ENCODE data around the gene VPS51. TPM values are rescaled to one million over a fixed set of nuclear protein-coding genes. Genes with fewer than 3 reads are reported as not detected.

VPS51 gene
- total and polyA plus RNA-seq, 12 donors: 28.0 to 269 (median 146) TPM

DNA sequence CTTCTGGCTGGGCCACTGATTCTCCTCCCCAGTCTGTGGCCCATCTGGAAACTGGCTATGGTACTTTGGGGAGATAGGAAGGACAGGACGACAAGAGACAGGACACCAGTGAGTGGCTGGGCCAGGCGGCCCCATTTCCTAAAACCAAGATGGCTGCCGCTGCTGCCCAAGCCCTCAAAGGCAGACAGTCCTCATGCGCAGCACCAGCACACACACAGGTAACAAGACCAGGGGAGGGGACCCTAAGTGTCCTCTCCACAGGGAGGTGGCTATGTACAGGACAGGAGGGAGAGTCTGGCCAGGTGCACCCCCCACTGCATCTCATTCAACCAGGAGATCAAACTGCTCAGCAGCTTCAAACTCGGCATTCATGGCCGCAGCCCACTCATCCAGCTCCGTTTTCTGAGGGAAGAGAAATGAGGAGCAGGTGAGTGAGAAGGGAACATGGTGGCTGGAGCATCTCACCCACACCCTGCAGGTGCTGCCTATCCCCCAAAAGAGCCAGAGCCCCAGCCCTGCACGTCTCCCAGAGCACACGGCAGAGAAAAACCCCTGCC, 17.1 kb upstream of the VPS51 start:
- Histone ChIP-seq H3K27ac (no peak overlapping the region), H3K4me1 (replicated peaks in 1 of 2) (peaks cover 0 to 7% of the 10 kb centered on the region in 2 donors), H3K36me3 (replicated peaks in 1 of 2) (no peaks in the 10 kb centered on the region), H3K4me3 (no peak overlapping the region), H3K27me3 (no peaks in the 10 kb centered on the region), H3K9me3 (replicated peaks in 1 of 3) (no peaks in the 10 kb centered on the region)
- TF ChIP-seq, protein P1, sequence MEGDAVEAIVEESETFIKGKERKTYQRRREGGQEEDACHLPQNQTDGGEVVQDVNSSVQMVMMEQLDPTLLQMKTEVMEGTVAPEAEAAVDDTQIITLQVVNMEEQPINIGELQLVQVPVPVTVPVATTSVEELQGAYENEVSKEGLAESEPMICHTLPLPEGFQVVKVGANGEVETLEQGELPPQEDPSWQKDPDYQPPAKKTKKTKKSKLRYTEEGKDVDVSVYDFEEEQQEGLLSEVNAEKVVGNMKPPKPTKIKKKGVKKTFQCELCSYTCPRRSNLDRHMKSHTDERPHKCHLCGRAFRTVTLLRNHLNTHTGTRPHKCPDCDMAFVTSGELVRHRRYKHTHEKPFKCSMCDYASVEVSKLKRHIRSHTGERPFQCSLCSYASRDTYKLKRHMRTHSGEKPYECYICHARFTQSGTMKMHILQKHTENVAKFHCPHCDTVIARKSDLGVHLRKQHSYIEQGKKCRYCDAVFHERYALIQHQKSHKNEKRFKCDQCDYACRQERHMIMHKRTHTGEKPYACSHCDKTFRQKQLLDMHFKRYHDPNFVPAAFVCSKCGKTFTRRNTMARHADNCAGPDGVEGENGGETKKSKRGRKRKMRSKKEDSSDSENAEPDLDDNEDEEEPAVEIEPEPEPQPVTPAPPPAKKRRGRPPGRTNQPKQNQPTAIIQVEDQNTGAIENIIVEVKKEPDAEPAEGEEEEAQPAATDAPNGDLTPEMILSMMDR (IDR thresholded peaks at IDR 0.05): no peak
- no peak for TF ChIP-seq POLR2A (IDR thresholded peaks at IDR 0.05)
- intact Hi-C loops (cut with DNase I): loop anchor here in 1 of 2 donors (10.0 kb wide), 1 partner anchor 64 kb away; the partner anchor contains the start of gene ARL2
- no peak for DNase-seq
- WGBS, 4 donors: 92 to 98% (median 94%) methylated on average over 5 to 9 of the region's 9 CpGs

DNA sequence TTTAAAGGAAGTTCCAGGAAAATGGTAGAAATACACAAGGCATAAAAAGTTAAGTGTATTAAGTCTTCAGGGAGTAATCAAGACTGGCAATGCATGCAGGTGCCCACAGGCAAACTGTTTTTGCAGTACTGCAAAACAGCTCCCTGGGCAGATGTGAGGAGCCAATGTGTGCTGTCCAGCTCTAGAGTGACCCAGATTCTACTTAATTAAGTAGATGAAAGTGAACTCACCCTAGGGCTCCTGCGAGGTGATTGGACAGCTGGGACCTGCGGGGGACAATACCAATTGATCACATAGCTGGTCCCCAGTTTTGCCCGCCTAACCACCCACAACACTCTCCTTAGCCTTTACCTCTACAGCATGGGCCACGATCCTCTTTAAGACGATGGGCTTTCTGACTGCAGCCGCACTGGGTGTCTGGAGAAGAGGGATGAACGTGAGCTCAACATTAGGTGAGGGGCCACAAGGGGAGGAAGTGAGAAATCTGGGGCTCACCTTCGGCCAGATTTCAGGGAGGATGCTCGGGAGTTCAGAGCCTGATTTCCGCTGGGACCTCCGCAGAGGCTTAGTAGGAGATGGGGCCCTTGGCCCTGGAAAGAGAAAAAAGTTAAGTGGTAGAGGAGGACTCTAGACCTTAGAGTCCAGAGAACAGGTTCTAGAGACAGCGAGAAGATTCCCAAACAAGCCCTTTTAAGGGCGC, 12.7 kb upstream of the VPS51 start:
- 2 to 7% (median 4%) methylated on average over 11 to 13 of the region's 13 CpGs for WGBS, 4 donors
- intact Hi-C loops (cut with DNase I): no loop called here
- Histone ChIP-seq H3K36me3 (replicated peaks in 1 of 2) (peaks cover 0 to 29% of the 10 kb centered on the region in 2 donors), H3K27ac (peak overlapping the region in 3 of 5 donors; percentile 84 to 93 (median 90)), H3K4me3 (peak overlapping the region in 2 of 4 donors; percentile 76 to 93), H3K9me3 (replicated peaks in 1 of 3) (no peaks in the 10 kb centered on the region), H3K27me3 (no peaks in the 10 kb centered on the region), H3K4me1 (replicated peaks in 1 of 2) (peaks cover 12 to 20% of the 10 kb centered on the region in 2 donors)
- DNase-seq: no peak
- TF ChIP-seq POLR2A (IDR thresholded peaks at IDR 0.05): no peak
- TF ChIP-seq, protein P1 (IDR thresholded peaks at IDR 0.05): no peak

DNA sequence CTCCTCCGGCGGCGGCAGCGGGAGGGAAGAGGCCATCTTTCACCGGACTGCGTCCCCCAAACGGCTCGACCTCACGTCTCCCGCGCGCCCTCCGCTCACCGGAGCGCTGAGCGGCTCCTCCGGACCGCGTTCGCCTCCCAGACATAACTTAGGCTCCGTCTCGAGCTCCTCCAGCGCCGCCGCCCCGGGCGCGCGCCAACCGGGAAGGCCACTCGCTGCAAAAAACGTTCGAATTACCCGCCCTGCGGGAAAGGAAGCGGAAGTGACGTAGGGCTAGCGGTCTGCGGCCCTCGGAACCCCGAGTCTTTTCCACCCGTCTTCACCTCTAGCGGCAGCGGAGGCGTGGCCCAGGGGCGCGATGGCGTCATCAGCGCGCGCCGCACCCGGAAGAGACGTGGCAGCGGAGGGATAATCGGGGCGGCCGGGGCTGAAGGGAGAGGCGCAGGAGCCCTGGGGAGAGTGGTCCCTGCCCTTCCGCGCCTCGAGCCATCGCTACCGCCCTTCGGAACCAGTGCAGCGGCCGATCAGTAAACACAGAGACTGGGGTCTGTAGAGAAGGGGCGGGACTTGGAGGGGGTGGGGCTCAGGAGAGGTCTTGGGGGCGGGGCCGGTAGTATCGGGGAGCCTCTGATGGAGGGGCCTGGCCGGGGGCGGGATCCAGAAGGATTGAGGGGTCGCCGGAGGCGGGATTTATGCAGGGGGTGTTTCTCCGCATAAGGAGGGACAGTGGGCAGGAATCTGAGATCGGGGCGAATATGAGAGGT, 12.0 kb upstream of the VPS51 start, which contains the start of the genes CDCA5 and ZFPL1:
TSS of gene CDCA5 (minus strand) at position 207 of the 764 bp plus-strand sequence. CDS start at position 145, 62 bp downstream.
TSS of gene ZFPL1 (plus strand) at position 389 of the 764 bp plus-strand sequence. CDS start 477 bp downstream, outside the sequence.
- Histone ChIP-seq H3K27ac (peak within 1 kb of the TSS; percentile 84 to 93 (median 90)), H3K27me3 (no peaks in the 10 kb centered on the region), H3K36me3 (replicated peaks in 1 of 2) (peaks cover 0 to 36% of the 10 kb centered on the region in 2 donors), H3K9me3 (replicated peaks in 1 of 3) (no peaks in the 10 kb centered on the region), H3K4me3 (peak within 1 kb of the TSS; percentile 41 to 93 (median 80)), H3K4me1 (replicated peaks in 1 of 2) (peaks cover 12 to 20% of the 10 kb centered on the region in 2 donors)
- intact Hi-C loops (cut with DNase I): no loop called here
- peak; percentile 68 to 81 for TF ChIP-seq POLR2A (IDR thresholded peaks at IDR 0.05)
- TF ChIP-seq, protein P1 (IDR thresholded peaks at IDR 0.05): no peak
- 0 to 1% (median 0%) methylated on average over 13 to 79 of the region's 79 CpGs for WGBS, 4 donors
- DNase-seq: peak; percentile 94 to 98 (median 96)

Measured in adrenal gland (tissue), 12 donors.